ENCODE data around the gene RBM26. TPM values are rescaled to one million over a fixed set of nuclear protein-coding genes. Genes with fewer than 3 reads are reported as not detected.

The RBM26 gene
- total RNA-seq, 1 donor from 2014 or later: 42.6 TPM

DNA sequence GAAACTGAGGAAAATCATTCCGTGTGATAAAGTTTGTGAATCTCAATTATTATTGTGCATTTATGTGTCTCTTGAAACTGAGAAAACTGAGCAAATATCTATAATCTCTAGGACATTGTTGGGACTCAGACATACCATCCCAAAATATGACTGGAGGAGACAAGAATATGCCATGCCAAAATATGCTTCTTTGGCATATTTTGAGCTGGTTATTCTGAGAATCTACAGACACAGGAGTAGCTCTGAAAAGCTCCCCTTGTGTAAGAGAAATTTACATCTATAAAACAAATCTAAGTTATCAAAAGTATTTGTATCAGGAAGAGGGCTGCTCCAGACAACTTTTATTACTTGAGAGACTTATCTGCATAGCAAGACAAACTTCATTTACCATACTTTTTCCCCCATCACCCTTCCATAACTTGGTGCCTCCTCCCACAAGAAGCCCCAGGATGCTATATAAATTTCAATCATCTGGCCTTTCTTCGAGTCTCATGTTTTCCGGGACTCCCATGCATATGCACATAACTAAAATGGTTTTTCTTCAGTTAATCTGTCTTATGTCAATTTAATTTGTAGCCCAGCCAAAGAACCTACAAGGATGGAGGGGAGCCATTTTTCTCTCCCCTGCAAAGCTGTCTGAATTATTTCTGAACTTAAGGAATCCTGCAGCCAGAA, 46.3 kb upstream of the RBM26 start:
- no peak overlapping the region for H2AFZ ChIP-seq (ENCODE audit: low read depth, low read length)
- no peaks in the 10 kb centered on the region for H3K9me3 Mint-ChIP-seq (ENCODE audit: unreplicated experiment)
- H3K4me1 Mint-ChIP-seq (ENCODE audit: low read depth, unreplicated experiment): peaks cover 34% of the 10 kb centered on the region
- H3K79me2 ChIP-seq (ENCODE audit: insufficient read depth, low read length): no peaks in the 10 kb centered on the region
- H3K9ac ChIP-seq (ENCODE audit: low read length): peak overlapping the region; percentile 56
- H3K9me3 ChIP-seq (ENCODE audit: insufficient read depth, low read depth, low read length): no peaks in the 10 kb centered on the region
- H3K36me3 Mint-ChIP-seq (ENCODE audit: low read depth, unreplicated experiment): no peaks in the 10 kb centered on the region
- no peaks in the 10 kb centered on the region for H3K36me3 ChIP-seq (ENCODE audit: insufficient read depth, low read length)
- no peak for DNase-seq (ENCODE audit: low read depth)
- H3K4me3 Mint-ChIP-seq (ENCODE audit: unreplicated experiment): no peak overlapping the region
- H3K4me3 ChIP-seq (ENCODE audit: insufficient read depth, low read depth, low read length): no peak overlapping the region
- peak overlapping the region; percentile 68 for H3K4me2 ChIP-seq (ENCODE audit: low read length)
- H3K4me1 ChIP-seq (ENCODE audit: insufficient read depth, low read length): peaks cover 20% of the 10 kb centered on the region
- H3K27ac ChIP-seq (ENCODE audit: low read depth, low read length): peak overlapping the region; percentile 82
- no peaks in the 10 kb centered on the region for H3K27me3 Mint-ChIP-seq (ENCODE audit: low read depth, unreplicated experiment)
- no peak for TF ChIP-seq EZH2 (IDR thresholded peaks at IDR 0.05; ENCODE audit: insufficient read depth, low read length)
- TF ChIP-seq, protein P1, sequence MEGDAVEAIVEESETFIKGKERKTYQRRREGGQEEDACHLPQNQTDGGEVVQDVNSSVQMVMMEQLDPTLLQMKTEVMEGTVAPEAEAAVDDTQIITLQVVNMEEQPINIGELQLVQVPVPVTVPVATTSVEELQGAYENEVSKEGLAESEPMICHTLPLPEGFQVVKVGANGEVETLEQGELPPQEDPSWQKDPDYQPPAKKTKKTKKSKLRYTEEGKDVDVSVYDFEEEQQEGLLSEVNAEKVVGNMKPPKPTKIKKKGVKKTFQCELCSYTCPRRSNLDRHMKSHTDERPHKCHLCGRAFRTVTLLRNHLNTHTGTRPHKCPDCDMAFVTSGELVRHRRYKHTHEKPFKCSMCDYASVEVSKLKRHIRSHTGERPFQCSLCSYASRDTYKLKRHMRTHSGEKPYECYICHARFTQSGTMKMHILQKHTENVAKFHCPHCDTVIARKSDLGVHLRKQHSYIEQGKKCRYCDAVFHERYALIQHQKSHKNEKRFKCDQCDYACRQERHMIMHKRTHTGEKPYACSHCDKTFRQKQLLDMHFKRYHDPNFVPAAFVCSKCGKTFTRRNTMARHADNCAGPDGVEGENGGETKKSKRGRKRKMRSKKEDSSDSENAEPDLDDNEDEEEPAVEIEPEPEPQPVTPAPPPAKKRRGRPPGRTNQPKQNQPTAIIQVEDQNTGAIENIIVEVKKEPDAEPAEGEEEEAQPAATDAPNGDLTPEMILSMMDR (IDR thresholded peaks at IDR 0.05; ENCODE audit: insufficient read depth, low read depth, low read length): no peak
- FAIRE-seq: peak; percentile 90
- no peaks in the 10 kb centered on the region for H3K27me3 ChIP-seq (ENCODE audit: insufficient read depth, low read length)
- H3K27ac Mint-ChIP-seq (ENCODE audit: unreplicated experiment): peak overlapping the region; percentile 99
- H4K20me1 ChIP-seq (ENCODE audit: insufficient read depth, low read length): no peaks in the 10 kb centered on the region

DNA sequence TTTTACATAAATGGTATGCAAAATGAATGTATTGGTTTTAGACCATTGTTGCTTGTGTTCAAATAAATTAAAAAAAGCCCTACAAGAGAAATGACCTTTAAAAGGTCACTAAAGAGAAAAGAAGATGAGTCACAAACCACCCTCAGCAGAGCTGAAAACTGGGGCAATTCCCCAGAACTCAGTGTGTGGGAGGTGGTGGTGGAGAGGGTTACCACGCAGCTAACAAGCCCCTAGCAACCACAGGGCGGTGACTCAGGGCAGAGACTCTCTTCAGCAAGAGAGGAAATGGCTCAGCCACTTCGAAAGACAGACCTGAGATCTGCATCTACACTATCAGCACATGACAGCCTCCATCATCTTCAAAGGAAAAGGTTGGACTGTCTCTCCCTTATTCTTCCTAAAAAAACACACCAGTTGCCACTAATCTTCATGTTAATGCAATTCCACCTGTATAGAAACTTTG, 45.5 kb upstream of the RBM26 start:
- H3K27me3 ChIP-seq (ENCODE audit: insufficient read depth, low read length): no peaks in the 10 kb centered on the region
- H3K79me2 ChIP-seq (ENCODE audit: insufficient read depth, low read length): no peaks in the 10 kb centered on the region
- peaks cover 34% of the 10 kb centered on the region for H3K4me1 Mint-ChIP-seq (ENCODE audit: low read depth, unreplicated experiment)
- H3K4me3 ChIP-seq (ENCODE audit: insufficient read depth, low read depth, low read length): no peak overlapping the region
- H3K9ac ChIP-seq (ENCODE audit: low read length): peak overlapping the region; percentile 56
- peak overlapping the region; percentile 54 for H2AFZ ChIP-seq (ENCODE audit: low read depth, low read length)
- peak overlapping the region; percentile 82 for H3K27ac ChIP-seq (ENCODE audit: low read depth, low read length)
- no peaks in the 10 kb centered on the region for H4K20me1 ChIP-seq (ENCODE audit: insufficient read depth, low read length)
- H3K27me3 Mint-ChIP-seq (ENCODE audit: low read depth, unreplicated experiment): no peaks in the 10 kb centered on the region
- peak overlapping the region; percentile 99 for H3K27ac Mint-ChIP-seq (ENCODE audit: unreplicated experiment)
- peak overlapping the region; percentile 68 for H3K4me2 ChIP-seq (ENCODE audit: low read length)
- no peaks in the 10 kb centered on the region for H3K9me3 Mint-ChIP-seq (ENCODE audit: unreplicated experiment)
- peak overlapping the region; percentile 42 for H3K4me3 Mint-ChIP-seq (ENCODE audit: unreplicated experiment)
- peaks cover 20% of the 10 kb centered on the region for H3K4me1 ChIP-seq (ENCODE audit: insufficient read depth, low read length)
- DNase-seq (ENCODE audit: low read depth) (peak; percentile 92), FAIRE-seq (peak; percentile 99)
- no peaks in the 10 kb centered on the region for H3K9me3 ChIP-seq (ENCODE audit: insufficient read depth, low read depth, low read length)
- TF ChIP-seq EZH2 (IDR thresholded peaks at IDR 0.05; ENCODE audit: insufficient read depth, low read length): no peak
- TF ChIP-seq, protein P1 (IDR thresholded peaks at IDR 0.05; ENCODE audit: insufficient read depth, low read depth, low read length): no peak
- no peaks in the 10 kb centered on the region for H3K36me3 ChIP-seq (ENCODE audit: insufficient read depth, low read length)
- no peaks in the 10 kb centered on the region for H3K36me3 Mint-ChIP-seq (ENCODE audit: low read depth, unreplicated experiment)

DNA sequence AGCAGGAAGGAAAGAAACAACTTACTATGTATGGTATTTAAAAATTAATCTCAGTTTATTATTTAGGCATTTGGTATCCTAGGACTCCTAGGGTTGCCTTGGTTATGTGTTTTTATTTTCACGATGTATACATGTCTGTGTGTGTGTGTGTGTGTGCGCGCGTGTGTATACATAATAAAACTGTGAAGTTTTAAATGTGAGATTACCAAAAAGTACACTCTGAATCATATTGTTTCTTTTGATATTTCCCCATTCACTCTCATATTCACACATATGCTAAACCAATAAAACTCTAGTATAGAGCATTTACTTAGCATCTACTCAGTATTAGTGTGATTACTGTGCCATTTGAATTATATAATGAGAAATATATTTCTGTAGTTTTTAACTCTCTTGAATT, 44.1 kb upstream of the RBM26 start:
- no peak overlapping the region for H3K4me2 ChIP-seq (ENCODE audit: low read length)
- TF ChIP-seq, protein P1 (IDR thresholded peaks at IDR 0.05; ENCODE audit: insufficient read depth, low read depth, low read length): no peak
- TF ChIP-seq EZH2 (IDR thresholded peaks at IDR 0.05; ENCODE audit: insufficient read depth, low read length): no peak
- DNase-seq (ENCODE audit: low read depth): no peak
- Mint-ChIP-seq H3K9me3 (ENCODE audit: unreplicated experiment) (no peaks in the 10 kb centered on the region), H3K27ac (ENCODE audit: unreplicated experiment) (no peak overlapping the region), H3K4me1 (ENCODE audit: low read depth, unreplicated experiment) (peaks cover 25% of the 10 kb centered on the region), H3K27me3 (ENCODE audit: low read depth, unreplicated experiment) (no peaks in the 10 kb centered on the region), H3K36me3 (ENCODE audit: low read depth, unreplicated experiment) (no peaks in the 10 kb centered on the region), H3K4me3 (ENCODE audit: unreplicated experiment) (no peak overlapping the region)
- no peak overlapping the region for H2AFZ ChIP-seq (ENCODE audit: low read depth, low read length)
- no peaks in the 10 kb centered on the region for H3K79me2 ChIP-seq (ENCODE audit: insufficient read depth, low read length)
- H3K27me3 ChIP-seq (ENCODE audit: insufficient read depth, low read length): no peaks in the 10 kb centered on the region
- no peak overlapping the region for H3K27ac ChIP-seq (ENCODE audit: low read depth, low read length)
- no peak for FAIRE-seq
- H3K4me1 ChIP-seq (ENCODE audit: insufficient read depth, low read length): peaks cover 14% of the 10 kb centered on the region
- no peak overlapping the region for H3K9ac ChIP-seq (ENCODE audit: low read length)
- no peaks in the 10 kb centered on the region for H4K20me1 ChIP-seq (ENCODE audit: insufficient read depth, low read length)
- H3K9me3 ChIP-seq (ENCODE audit: insufficient read depth, low read depth, low read length): no peaks in the 10 kb centered on the region
- H3K36me3 ChIP-seq (ENCODE audit: insufficient read depth, low read length): no peaks in the 10 kb centered on the region
- H3K4me3 ChIP-seq (ENCODE audit: insufficient read depth, low read depth, low read length): no peak overlapping the region

Data from astrocyte (in vitro differentiated cells and primary cell).